HepG2 (cell line): Measurements from ENCODE around the gene ZNF582. TPM values are rescaled to one million over a fixed set of nuclear protein-coding genes. Genes with fewer than 3 reads are reported as not detected.

Source experiments
- ATAC-seq: fragments of 200-7000 bp; cut with Tn5 transposase; 3 replicates; pipeline ENCODE4 v1.9.1; 2020; ENCODE audit warnings: mild to moderate bottlenecking, moderate library complexity
- BruUV-seq: library from RNA; stranded (reverse); fragments of 400-500 nt; replicated peaks from 2 replicates; lab custom pipeline; 2021; lab: Mats Ljungman, UMichigan
- CTCF ChIA-PET: fragments of 300-600 bp; formaldehyde crosslinking; extraction: SDS; loops from one replicate; lab custom pipeline; 2021; ENCODE audit warnings: low total read pairs, inconsistent platforms, low intra/inter-chr PET ratio; lab: Yijun Ruan, JAX
- POLR2A ChIA-PET: fragments of 350-600 bp; sonication (Branson Sonifier 250); formaldehyde crosslinking; loops from one replicate; lab custom pipeline; 2020; ENCODE audit warnings: antibody characterized with exemption, inconsistent platforms; lab: Yijun Ruan, JAX
- DNase-seq: peaks from one replicate; pipeline ENCODE4 v3.0.0-alpha.2; 2015; ENCODE audit warnings: low spot score
- FAIRE-seq: peaks from 3 replicates; lab custom pipeline; 2011; peaks lifted over from hg19 to GRCh38; lab: Jason Lieb, UNC
- H2AFZ ChIP-seq: one replicate; pipeline ENCODE4 v1.6.1; 2011; ENCODE audit warnings: low read length, inconsistent platforms
- H3K27ac ChIP-seq: fragments of 300-600 bp; 3 replicates; pipeline ENCODE4 v1.8.0; 2011; ENCODE audit warnings: mixed run types, mild to moderate bottlenecking, mixed read lengths, low read length, inconsistent platforms; ENCODE audit not compliant: insufficient read depth; ENCODE audit errors: extremely low read length
- H3K27me3 ChIP-seq, 2 experiments: fragments of 200-600 bp in 1 of 2; 2 replicates in 1 of 2; 3 replicates in 1 of 2; pipeline versions ENCODE4 v1.6.0 to v1.8.0; 2011; ENCODE audit warnings: low read length in 2 of 2, mild to moderate bottlenecking in 2 of 2, moderate library complexity in 2 of 2, inconsistent platforms in 1 of 2; ENCODE audit not compliant: insufficient read depth in 2 of 2, control insufficient read depth in 1 of 2
- H3K36me3 ChIP-seq, 2 experiments: fragments of 200-600 bp in 1 of 2; replicated peaks in 1 of 2; 2 replicates in 1 of 2; 3 replicates in 1 of 2; pipeline versions ENCODE4 v1.5.1 to v1.8.0; 2011; ENCODE audit warnings: low read length in 2 of 2, inconsistent platforms in 1 of 2; ENCODE audit not compliant: insufficient read depth in 2 of 2, control insufficient read depth in 1 of 2
- H3K4me1 ChIP-seq: 2 replicates; pipeline ENCODE4 v1.5.1; 2012; ENCODE audit warnings: low read length, inconsistent platforms; ENCODE audit not compliant: insufficient read depth
- H3K4me2 ChIP-seq: 2 replicates; pipeline ENCODE4 v1.6.0; 2011; ENCODE audit warnings: low read depth, low read length, inconsistent platforms
- H3K4me3 ChIP-seq, 3 experiments: fragments of 200-600 bp in 1 of 3; sonication (generic), shearing (Covaris generic) in 1 of 3; replicated peaks in 1 of 3; 2 replicates each; pipeline ENCODE4 v1.5.1; 2011 to 2016; ENCODE audit warnings: low read length in 3 of 3, inconsistent platforms in 2 of 3, low read depth in 2 of 3, mild to moderate bottlenecking in 2 of 3, control low read depth in 1 of 3, mixed read lengths in 1 of 3; ENCODE audit not compliant: insufficient read depth in 1 of 3
- H3K79me2 ChIP-seq: one replicate; pipeline ENCODE4 v1.6.1; 2011; ENCODE audit warnings: low read length, inconsistent platforms; ENCODE audit not compliant: insufficient read depth
- H3K9ac ChIP-seq: 2 replicates; pipeline ENCODE4 v1.6.0; 2011; ENCODE audit warnings: mild to moderate bottlenecking, low read depth, low read length, inconsistent platforms; ENCODE audit not compliant: insufficient read depth
- H3K9me3 ChIP-seq: 2 replicates; pipeline ENCODE4 v1.5.1; 2012; ENCODE audit warnings: mild to moderate bottlenecking, low read length
- H4K20me1 ChIP-seq: 2 replicates; pipeline ENCODE4 v1.6.0; 2011; ENCODE audit warnings: inconsistent platforms, mild to moderate bottlenecking, low read length, moderate library complexity; ENCODE audit not compliant: insufficient read depth
- CREB1 ChIP-seq, 2 experiments: fragments of 450-650 bp in 1 of 2; IDR thresholded peaks; 2 replicates each; pipeline ENCODE4 v1.6.1; 2016 to 2017; ENCODE audit warnings: control low read depth in 1 of 2, mild to moderate bottlenecking in 1 of 2, missing compliant biosample characterization in 1 of 2, missing genetic modification characterization in 1 of 2
- E2F1 ChIP-seq: sonication (generic); formaldehyde crosslinking; IDR thresholded peaks from 2 replicates; pipeline ENCODE4 v1.5.0; 2020; ENCODE audit warnings: missing genetic modification reagents
- FIP1L1 ChIP-seq: fragments of 200-400 bp; formaldehyde crosslinking; IDR thresholded peaks from 2 replicates; pipeline ENCODE4 v1.6.1; 2018; ENCODE audit warnings: low read depth, mild to moderate bottlenecking, low read length, moderate library complexity, borderline replicate concordance; ENCODE audit not compliant: insufficient read depth
- HNRNPLL ChIP-seq: fragments of 200-400 bp; formaldehyde crosslinking; IDR thresholded peaks from 2 replicates; pipeline ENCODE4 v1.6.1; 2017; ENCODE audit warnings: mild to moderate bottlenecking, low read depth, low read length; ENCODE audit not compliant: poor library complexity, severe bottlenecking
- MXD1 ChIP-seq: sonication (generic); formaldehyde crosslinking; IDR thresholded peaks from 2 replicates; pipeline ENCODE4 v1.4.0; 2020; ENCODE audit warnings: mild to moderate bottlenecking, missing genetic modification reagents
- NFYB ChIP-seq: sonication (generic); formaldehyde crosslinking; IDR thresholded peaks from 2 replicates; pipeline ENCODE4 v1.4.0; 2020; ENCODE audit warnings: missing genetic modification reagents
- NONO ChIP-seq, 2 experiments: fragments of 450-650 bp in 1 of 2; sonication (generic) in 1 of 2; formaldehyde crosslinking in 1 of 2; IDR thresholded peaks in 1 of 2; conservative IDR thresholded peaks in 1 of 2; 2 replicates each; pipeline versions ENCODE4 v1.6.1 to v1.8.0; 2017 to 2022; ENCODE audit warnings: mild to moderate bottlenecking in 1 of 2, missing genetic modification reagents in 1 of 2, moderate library complexity in 1 of 2
- NPAS2 ChIP-seq: sonication (generic); formaldehyde crosslinking; IDR thresholded peaks from 2 replicates; pipeline ENCODE4 v1.8.0; 2022; ENCODE audit warnings: mild to moderate bottlenecking, missing genetic modification reagents, borderline replicate concordance
- NR2F6 ChIP-seq, 2 experiments: IDR thresholded peaks; 2 replicates each; pipeline ENCODE4 v1.6.1; 2016; ENCODE audit warnings: antibody characterized with exemption in 1 of 2, mild to moderate bottlenecking in 1 of 2
- TRIM24 ChIP-seq: sonication (generic); formaldehyde crosslinking; IDR thresholded peaks from 2 replicates; pipeline ENCODE4 v1.8.0; 2022; ENCODE audit warnings: mild to moderate bottlenecking, missing genetic modification reagents
- ZNF124 ChIP-seq: sonication (generic); formaldehyde crosslinking; IDR thresholded peaks from 2 replicates; pipeline ENCODE4 v1.4.0; 2020; ENCODE audit warnings: missing genetic modification reagents
- ZNF589 ChIP-seq: sonication (generic); formaldehyde crosslinking; conservative IDR thresholded peaks from 2 replicates; pipeline ENCODE4 v1.8.0; 2022; ENCODE audit warnings: mild to moderate bottlenecking, moderate library complexity, missing genetic modification reagents
- ZNF7 ChIP-seq: IDR thresholded peaks from 2 replicates; pipeline ENCODE4 v1.6.1; 2016; ENCODE audit warnings: missing biosample characterization, missing genetic modification reagents
- WGBS: methylation state at CpG from one replicate; pipeline ENCODE4 v1.1.6; 2017; ENCODE audit warnings: low lambda C conversion rate; 5-methylcytosine and 5-hydroxymethylcytosine counted together
- in situ Hi-C: cut with HindIII; loops from 2 replicates; pipeline ENCODE4 v1.10.0; 2017; ENCODE audit warnings: low pct_unique_long_range_greater_than_20kb; ENCODE audit not compliant: extremely low pct_ligation_motif_present
- intact Hi-C: fragments of 100-400 bp; cut with micrococcal nuclease; formaldehyde crosslinking; loops from one replicate; pipeline ENCODE4 v1.10.0; 2022; ENCODE audit not compliant: unreplicated experiment
- polyA plus RNA-seq, 8 experiments: library from polyadenylated mRNA; depleted of rRNA in 3 of 8; stranded (reverse) in 7 of 8; unstranded in 1 of 8; fragments of >200 nt; fragmentation: Illumina TruSeq in 4 of 8; extraction: Trizol in 4 of 8; gene quantifications; 2 replicates each; pipeline versions ENCODE4 v1.2.1 to v1.2.3, GENCODE V29; 2011 to 2016; ENCODE audit warnings: low read depth in 4 of 8, missing spikeins in 1 of 8, mixed read lengths in 1 of 8; ENCODE audit not compliant: insufficient read depth in 1 of 8
- total RNA-seq, 5 experiments: library from RNA; depleted of rRNA; stranded (reverse); fragments of >200 nt; fragmentation: Illumina TruSeq; extraction: Trizol; gene quantifications; 2 replicates each; pipeline ENCODE4 v1.2.3, GENCODE V29; 2016; ENCODE audit warnings: low read depth in 1 of 5
- TF ChIP-seq, protein P1 (sequence below): sonication (generic); formaldehyde crosslinking; IDR thresholded peaks from 2 replicates; pipeline ENCODE4 v1.4.0; 2020; ENCODE audit warnings: missing genetic modification reagents
- TF ChIP-seq, protein P2 (sequence below): sonication (generic); formaldehyde crosslinking; IDR thresholded peaks from 2 replicates; pipeline ENCODE4 v1.4.0; 2020; ENCODE audit warnings: missing genetic modification reagents

ZNF582 gene
- total and polyA plus RNA-seq, 2 of the 13 experiments (the other 11 are each of a cell fraction or from before 2014, with no cell fraction given) = 0.83 to 1.6 TPM

DNA sequence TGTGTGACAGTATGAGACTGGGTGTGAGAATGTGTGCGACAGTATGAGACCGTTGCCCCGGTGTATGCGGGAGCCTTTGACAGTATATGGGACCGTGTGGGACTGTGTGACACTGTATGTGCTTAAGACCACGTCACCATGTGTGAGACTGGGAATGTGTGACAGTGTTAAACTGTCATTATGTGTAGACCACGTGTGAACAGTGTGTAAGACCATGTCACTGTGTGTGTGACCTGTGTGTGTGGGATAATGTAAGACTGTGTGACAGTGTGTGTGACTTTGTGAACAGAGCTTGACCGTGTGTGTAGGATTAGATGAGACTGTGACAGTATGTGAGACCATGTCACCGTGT lies 11.3 kb upstream of the ZNF582 start (continued):
- TF ChIP-seq HNRNPLL (no peak), ZNF124 (CRISPR knock-in tag) (no peak), CREB1 (IDR thresholded peaks at IDR 0.05) (peak; percentile 40; the same call in 1 of the 2 replicates), CREB1 (CRISPR knock-in tag; IDR thresholded peaks at IDR 0.05) (no peak)

- in situ Hi-C loops (no loop called here), intact Hi-C loops (no loop called here)
- Histone ChIP-seq H3K27ac (peak within 1 kb of the TSS; percentile 70), H3K79me2 (no peaks in the 10 kb centered on the region), H3K36me3 (peaks cover 4 to 14% of the 10 kb centered on the region in 2 experiments; a peak in 3 of 5 replicates), H3K9ac (peak within 1 kb of the TSS; percentile 86), H3K27me3 (no peaks in the 10 kb centered on the region; a peak in 1 of 5 replicates), H2AFZ (peak within 1 kb of the TSS; percentile 61), H3K4me2 (peak within 1 kb of the TSS; percentile 95), H3K4me1 (peaks cover 16% of the 10 kb centered on the region), H4K20me1 (no peaks in the 10 kb centered on the region), H3K9me3 (peaks cover 64% of the 10 kb centered on the region), H3K4me3 (peak within 1 kb of the TSS; percentile 65 to 84 (median 79))
- no TSS peak for BruUV-seq
- DNase-seq = peak; percentile 83
- no peak for FAIRE-seq
- CTCF ChIA-PET = interaction anchor here (1.4 kb wide), 1 partner anchor 94 kb away, joined by 3 read pairs; no protein-coding TSS in a partner anchor
- under 1% methylated on average over 48 of the region's 70 CpGs for WGBS
- POLR2A ChIA-PET = interaction anchor here (0.6 to 1.7 kb wide), 8 partner anchors 11 to 1598 kb away, joined by 3 to 13 read pairs (median 4); partner anchors contain the start of genes ZNF264, ZNF582, ZNF606 and ZNF787
- ATAC-seq = peak; percentile 98
- TF ChIP-seq NR2F6 (IDR thresholded peaks at IDR 0.05) = no peak
- 0 out of 2 replicates have a peak, but pooled peaks have one; percentile 17 for TF ChIP-seq NR2F6 (CRISPR knock-in tag; IDR thresholded peaks at IDR 0.05)
- TF ChIP-seq NONO (IDR thresholded peaks at IDR 0.05) = no peak
- TF ChIP-seq NONO (CRISPR knock-in tag; conservative IDR thresholded peaks at IDR 0.05) = peak; percentile 79
- TF ChIP-seq, protein P1, sequence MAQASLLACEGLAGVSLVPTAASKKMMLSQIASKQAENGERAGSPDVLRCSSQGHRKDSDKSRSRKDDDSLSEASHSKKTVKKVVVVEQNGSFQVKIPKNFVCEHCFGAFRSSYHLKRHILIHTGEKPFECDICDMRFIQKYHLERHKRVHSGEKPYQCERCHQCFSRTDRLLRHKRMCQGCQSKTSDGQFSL (CRISPR knock-in tag) = peak; percentile 90
- TF ChIP-seq TRIM24 = no peak
- TF ChIP-seq ZNF7 (CRISPR knock-in tag) = no peak
- peak; percentile 71; the same call in 1 of the 2 replicates for TF ChIP-seq ZNF589 (CRISPR knock-in tag)
- TF ChIP-seq, protein P2, sequence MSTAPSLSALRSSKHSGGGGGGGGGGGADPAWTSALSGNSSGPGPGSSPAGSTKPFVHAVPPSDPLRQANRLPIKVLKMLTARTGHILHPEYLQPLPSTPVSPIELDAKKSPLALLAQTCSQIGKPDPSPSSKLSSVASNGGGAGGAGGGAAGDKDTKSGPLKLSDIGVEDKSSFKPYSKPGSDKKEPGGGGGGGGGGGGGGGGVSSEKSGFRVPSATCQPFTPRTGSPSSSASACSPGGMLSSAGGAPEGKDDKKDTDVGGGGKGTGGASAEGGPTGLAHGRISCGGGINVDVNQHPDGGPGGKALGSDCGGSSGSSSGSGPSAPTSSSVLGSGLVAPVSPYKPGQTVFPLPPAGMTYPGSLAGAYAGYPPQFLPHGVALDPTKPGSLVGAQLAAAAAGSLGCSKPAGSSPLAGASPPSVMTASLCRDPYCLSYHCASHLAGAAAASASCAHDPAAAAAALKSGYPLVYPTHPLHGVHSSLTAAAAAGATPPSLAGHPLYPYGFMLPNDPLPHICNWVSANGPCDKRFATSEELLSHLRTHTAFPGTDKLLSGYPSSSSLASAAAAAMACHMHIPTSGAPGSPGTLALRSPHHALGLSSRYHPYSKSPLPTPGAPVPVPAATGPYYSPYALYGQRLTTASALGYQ = 0 out of 2 replicates have a peak, but pooled peaks have one; percentile 25
- peak; percentile 47 for TF ChIP-seq E2F1 (CRISPR knock-in tag)
- TF ChIP-seq MXD1 (CRISPR knock-in tag) = 0 out of 2 replicates have a peak, but pooled peaks have one; percentile 41
- TF ChIP-seq FIP1L1 = peak; percentile 64; the same call in 1 of the 2 replicates
- no peak for TF ChIP-seq NPAS2
- peak; percentile 8; the same call in 1 of the 2 replicates for TF ChIP-seq NFYB (CRISPR knock-in tag)
Measured at GRCh38 chr19:56403764-56404704, 10.7 kb upstream of the ZNF582 start, which contains the start of gene ZNF583. ZNF583 (plus strand) TSS chr19:56404332; CDS start chr19:56407115, 2,783 bp downstream.
